Brain microvascular endothelial cell (primary cell): ENCODE results near the gene PUS1.

Experiments used
- DNase-seq: peaks from one replicate; pipeline ENCODE4 v3.0.0-alpha.2; 2020
- H3K27ac ChIP-seq: fragments of 250-450 bp; sonication (Bioruptor Pico); 2 replicates; pipeline ENCODE4 v1.5.1; 2020; ENCODE audit warnings: mild to moderate bottlenecking, moderate library complexity
- H3K27me3 ChIP-seq: fragments of 250-450 bp; sonication (Bioruptor Pico); replicated peaks from 2 replicates; pipeline ENCODE4 v1.5.1; 2020; ENCODE audit warnings: mild to moderate bottlenecking
- H3K36me3 ChIP-seq: fragments of 250-450 bp; sonication (Bioruptor Pico); replicated peaks from 2 replicates; pipeline ENCODE4 v1.5.1; 2020; ENCODE audit warnings: mild to moderate bottlenecking
- H3K4me3 ChIP-seq: 2 replicates; pipeline ENCODE4 v1.5.1; 2011; ENCODE audit warnings: low read depth, mild to moderate bottlenecking, control low read depth, low read length, moderate library complexity
- in situ Hi-C: cut with HindIII; loops from 2 replicates; pipeline ENCODE4 v1.10.0; 2017; ENCODE audit warnings: low sequenced_read_pairs, low pct_ligation_motif_present
- TF ChIP-seq, protein P1 (sequence below): IDR thresholded peaks from 2 replicates; pipeline ENCODE4 v1.5.1; 2011; ENCODE audit warnings: low read depth, mild to moderate bottlenecking, moderate library complexity, low read length, control low read depth, inconsistent platforms; ENCODE audit errors: missing control alignments

Gene PUS1

DNA sequence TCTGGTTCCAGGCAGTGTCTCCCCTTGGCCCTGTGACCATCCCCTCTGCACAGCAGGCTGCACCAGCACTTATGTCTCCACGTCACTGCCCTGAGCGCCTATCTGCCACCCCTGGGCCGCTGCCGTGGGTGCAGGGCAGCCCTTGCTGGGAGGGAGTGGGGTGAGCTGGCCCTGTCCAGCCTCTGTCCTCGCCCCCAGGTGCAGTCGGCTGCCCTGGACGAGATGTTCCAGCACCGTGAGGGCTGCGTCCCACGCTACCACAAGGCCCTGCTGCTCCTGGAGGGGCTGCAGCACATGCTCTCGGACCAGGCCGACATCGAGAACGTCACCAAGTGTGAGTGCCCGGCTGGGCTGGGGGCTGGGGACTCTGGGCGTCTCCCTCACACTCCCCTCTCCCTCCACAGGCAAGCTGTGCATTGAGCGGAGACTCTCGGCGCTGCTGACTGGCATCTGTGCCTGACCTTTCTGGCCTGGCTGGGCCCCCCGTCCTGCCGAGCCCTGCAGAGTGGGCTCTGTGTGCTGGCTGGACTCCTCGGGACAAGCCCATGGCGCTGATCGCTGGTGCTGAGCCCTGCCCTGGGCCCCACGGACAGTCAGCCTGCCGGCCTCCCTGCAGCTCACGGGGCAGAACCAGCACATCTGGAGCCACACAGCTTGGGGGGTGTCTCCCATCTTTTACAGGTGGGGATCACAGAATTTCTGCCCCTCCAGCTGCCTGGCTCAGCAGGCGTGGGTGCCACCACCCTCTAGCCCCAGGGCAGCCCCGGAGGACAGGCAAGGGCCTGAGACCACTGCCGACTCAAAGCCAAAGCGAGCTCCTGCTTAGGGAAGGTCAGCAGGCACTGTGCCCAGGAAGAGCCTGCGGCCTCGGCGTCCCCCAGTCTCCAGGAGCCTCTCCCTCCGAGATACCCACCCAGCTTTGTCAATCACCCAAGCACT is 7.9 kb upstream of the PUS1 start:
- TF ChIP-seq, protein P1, sequence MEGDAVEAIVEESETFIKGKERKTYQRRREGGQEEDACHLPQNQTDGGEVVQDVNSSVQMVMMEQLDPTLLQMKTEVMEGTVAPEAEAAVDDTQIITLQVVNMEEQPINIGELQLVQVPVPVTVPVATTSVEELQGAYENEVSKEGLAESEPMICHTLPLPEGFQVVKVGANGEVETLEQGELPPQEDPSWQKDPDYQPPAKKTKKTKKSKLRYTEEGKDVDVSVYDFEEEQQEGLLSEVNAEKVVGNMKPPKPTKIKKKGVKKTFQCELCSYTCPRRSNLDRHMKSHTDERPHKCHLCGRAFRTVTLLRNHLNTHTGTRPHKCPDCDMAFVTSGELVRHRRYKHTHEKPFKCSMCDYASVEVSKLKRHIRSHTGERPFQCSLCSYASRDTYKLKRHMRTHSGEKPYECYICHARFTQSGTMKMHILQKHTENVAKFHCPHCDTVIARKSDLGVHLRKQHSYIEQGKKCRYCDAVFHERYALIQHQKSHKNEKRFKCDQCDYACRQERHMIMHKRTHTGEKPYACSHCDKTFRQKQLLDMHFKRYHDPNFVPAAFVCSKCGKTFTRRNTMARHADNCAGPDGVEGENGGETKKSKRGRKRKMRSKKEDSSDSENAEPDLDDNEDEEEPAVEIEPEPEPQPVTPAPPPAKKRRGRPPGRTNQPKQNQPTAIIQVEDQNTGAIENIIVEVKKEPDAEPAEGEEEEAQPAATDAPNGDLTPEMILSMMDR: no peak
- H3K4me3 ChIP-seq: no peak overlapping the region
- peaks cover 26% of the 10 kb centered on the region for H3K36me3 ChIP-seq
- in situ Hi-C loops: no loop called here
- DNase-seq: no peak
- no peaks in the 10 kb centered on the region for H3K27me3 ChIP-seq
- no peak overlapping the region for H3K27ac ChIP-seq

DNA sequence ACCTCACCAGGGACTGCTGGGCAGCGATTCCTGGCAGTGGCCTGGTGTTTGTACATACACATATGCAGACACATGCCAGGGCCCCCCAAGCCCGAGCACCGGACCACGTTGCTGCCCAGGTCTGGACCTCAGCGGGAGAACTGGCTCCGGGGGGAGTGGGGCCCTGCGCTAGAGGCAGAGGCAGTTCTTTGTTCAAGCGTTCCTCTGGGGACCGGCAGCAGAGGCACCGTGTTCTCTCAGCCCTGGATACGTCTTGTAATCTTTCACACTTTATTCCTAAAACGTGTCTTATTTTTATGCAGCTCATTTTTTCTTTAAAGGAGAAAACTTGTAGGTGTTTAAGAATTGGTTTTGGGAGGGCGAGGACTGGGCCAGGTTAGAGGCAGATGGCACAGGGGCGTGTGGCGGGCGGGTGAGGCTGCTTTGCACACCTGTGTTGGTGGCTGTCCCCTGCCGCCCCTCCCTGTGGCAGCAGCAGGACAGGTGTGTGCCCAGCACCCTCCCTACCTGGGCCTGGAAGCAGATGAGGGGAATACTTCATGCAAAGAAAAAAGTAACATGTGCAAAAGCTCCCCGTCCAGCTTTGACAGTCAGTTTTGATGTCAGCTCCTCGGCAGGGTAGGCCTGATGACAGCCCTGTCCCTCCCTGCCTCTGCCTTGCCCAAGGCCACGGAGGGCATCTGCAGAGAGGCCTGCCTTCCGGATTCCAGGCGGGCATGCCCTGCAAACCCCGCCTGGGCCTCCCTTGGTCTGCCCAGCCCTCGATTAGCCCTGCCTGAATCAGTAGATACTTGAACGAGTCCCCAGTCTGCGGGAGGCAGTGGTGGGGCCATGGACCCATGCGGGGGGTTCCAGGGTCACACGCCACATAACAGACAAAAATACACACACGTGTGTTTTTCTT is 7.0 kb upstream of the PUS1 start:
- TF ChIP-seq, protein P1: no peak

DNA sequence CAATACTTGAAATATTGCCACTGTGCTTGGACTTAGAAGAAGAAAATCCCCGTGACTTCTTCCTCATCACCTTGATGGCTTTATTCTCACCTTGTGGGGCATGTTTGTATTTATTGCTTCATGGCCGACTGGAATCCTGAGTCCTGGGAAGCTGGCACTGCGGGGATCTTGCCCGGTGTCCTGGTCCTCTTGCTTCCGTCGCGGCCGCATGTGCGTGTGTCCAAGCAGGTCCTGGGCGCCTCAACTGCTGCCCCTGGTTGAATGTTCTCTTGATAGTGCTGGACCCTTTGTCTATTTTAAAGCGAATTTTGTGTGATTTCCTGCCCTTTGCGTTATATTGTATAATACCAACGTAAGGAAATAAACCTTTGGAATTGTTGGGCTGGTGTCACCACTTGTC is 6.3 kb upstream of the PUS1 start:
- no peaks in the 10 kb centered on the region for H3K27me3 ChIP-seq
- H3K4me3 ChIP-seq: no peak overlapping the region
- in situ Hi-C loops: no loop called here
- peaks cover 20% of the 10 kb centered on the region for H3K36me3 ChIP-seq
- TF ChIP-seq, protein P1: no peak
- DNase-seq: no peak
- no peak overlapping the region for H3K27ac ChIP-seq

More for the DNA sequence above, 7.0 kb upstream of the PUS1 start:
- Histone ChIP-seq H3K27me3 (no peaks in the 10 kb centered on the region), H3K27ac (no peak overlapping the region), H3K4me3 (no peak overlapping the region), H3K36me3 (peaks cover 20% of the 10 kb centered on the region)
- in situ Hi-C loops: no loop called here
- DNase-seq: no peak

DNA sequence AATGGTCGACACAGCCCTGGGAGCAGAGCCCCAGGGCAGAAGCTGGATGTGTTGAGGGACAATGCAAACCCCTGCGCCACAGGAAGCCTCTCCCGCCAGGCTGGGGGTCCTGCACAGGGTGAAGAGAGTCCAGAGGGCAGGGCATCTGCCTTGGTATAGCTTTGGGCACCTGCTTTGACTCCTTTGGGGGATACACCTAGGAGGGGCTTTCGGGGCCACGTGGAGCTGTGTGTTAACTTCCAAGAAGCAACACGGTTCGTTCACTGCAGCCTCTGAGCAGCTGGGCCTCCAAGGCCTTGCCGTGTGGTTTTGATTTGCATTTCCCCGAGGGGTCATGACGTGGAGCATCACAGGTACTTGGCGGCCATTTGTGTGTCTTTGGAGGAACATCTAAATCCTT is 5.8 kb upstream of the PUS1 start:
- peaks cover 20% of the 10 kb centered on the region for H3K36me3 ChIP-seq
- H3K27me3 ChIP-seq: no peaks in the 10 kb centered on the region
- H3K27ac ChIP-seq: no peak overlapping the region
- TF ChIP-seq, protein P1: no peak
- H3K4me3 ChIP-seq: no peak overlapping the region
- no peak for DNase-seq
- in situ Hi-C loops: no loop called here

DNA sequence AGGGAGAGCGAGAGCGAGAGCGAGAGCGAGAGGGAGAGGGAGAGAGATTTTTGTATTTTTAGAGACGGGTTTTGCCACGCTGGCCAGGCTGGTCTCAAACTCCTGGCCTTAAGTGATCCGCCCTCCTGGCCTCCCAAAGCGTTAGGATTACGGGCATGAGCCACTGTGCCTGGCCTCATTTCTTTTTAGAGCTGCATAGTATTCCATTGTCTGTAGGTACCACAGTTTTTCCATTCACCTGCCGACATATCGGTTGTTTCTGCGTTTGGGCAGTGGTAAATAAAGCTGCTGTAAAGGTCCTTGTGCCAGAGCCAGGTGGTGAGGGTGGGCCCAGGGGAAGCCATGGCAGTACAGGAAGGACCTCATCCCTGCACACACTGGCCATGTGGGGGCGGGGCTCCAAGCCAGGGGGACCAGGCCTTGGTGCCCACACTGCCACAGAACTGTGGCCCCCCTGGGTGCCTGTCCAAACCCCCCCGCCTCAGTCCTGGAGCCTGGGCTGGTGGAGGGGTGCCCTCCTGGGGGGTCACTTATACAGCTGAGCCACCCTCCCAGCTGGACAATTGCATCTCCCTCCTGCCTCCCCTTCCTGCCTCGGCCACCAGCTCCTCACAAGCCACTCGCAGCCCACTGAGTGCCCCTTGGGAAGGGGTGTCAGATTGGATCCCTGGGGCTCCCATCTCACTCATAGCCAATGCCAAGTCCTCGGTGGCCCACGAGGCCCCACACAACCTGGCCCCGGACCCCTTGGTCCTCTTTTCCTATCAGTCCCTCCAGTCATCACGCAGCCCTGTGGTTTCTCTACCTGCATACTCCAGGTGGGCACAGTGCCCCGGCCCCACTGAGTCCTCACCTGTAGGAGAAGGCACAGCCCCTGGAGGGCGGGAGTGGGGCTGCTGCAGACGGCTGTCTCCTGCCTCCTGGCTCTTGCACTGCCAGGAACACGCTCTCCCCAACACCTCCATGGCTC is 1.7 kb upstream of the PUS1 start:
- H3K27me3 ChIP-seq: no peaks in the 10 kb centered on the region
- TF ChIP-seq, protein P1: no peak
- H3K36me3 ChIP-seq: peaks cover 14% of the 10 kb centered on the region
- no peak overlapping the region for H3K4me3 ChIP-seq
- in situ Hi-C loops: no loop called here
- no peak overlapping the region for H3K27ac ChIP-seq
- DNase-seq: no peak
